Epidermal melanocyte (primary cell): ENCODE data around the gene NLRP5.
"Not testable (repeated sequence)": the region's sequence is repeated elsewhere in the genome, so short reads cannot be mapped to it uniquely, and the experiment has no call there.

Experiments used
- DNase-seq: peaks from one replicate; pipeline ENCODE4 v3.0.0; 2011; ENCODE audit warnings: low spot score; ENCODE audit not compliant: insufficient read length

Gene NLRP5

GRCh38 chr19:55986487-55986886 lies at the start of gene NLRP5:
Gene NLRP5 (plus strand): TSS chr19:55986775.
- DNase-seq: no peak

GRCh38 chr19:55939206-55939605 lies 47.4 kb upstream of the NLRP5 start:
- DNase-seq: no peak

GRCh38 chr19:55940306-55940705 lies 46.3 kb upstream of the NLRP5 start:
- DNase-seq: no peak

GRCh38 chr19:55947532-55947931 lies 39.0 kb upstream of the NLRP5 start, which contains the start of gene NLRP8:
Gene NLRP8 (plus strand): TSS chr19:55947832.
- DNase-seq: no peak

GRCh38 chr19:55950566-55950965 lies 36.0 kb upstream of the NLRP5 start:
- not testable (repeated sequence) for DNase-seq

GRCh38 chr19:55956431-55956830 lies 30.1 kb upstream of the NLRP5 start:
- DNase-seq: no peak

- DNase-seq: no peak
These were observed 28.2 kb upstream of the NLRP5 start for GRCh38 chr19:55958356-55958755.

GRCh38 chr19:55959996-55960675 lies 26.4 kb upstream of the NLRP5 start:
- no peak for DNase-seq

GRCh38 chr19:55962186-55962585 lies 24.4 kb upstream of the NLRP5 start:
- no peak for DNase-seq

- DNase-seq: no peak
These were observed 12.6 kb upstream of the NLRP5 start for GRCh38 chr19:55973982-55974381.

GRCh38 chr19:55980415-55980814 lies 6.2 kb upstream of the NLRP5 start:
- no peak for DNase-seq

GRCh38 chr19:55985254-55985653 lies 1.3 kb upstream of the NLRP5 start:
- no peak for DNase-seq

- no peak for DNase-seq
These were observed 4.3 kb downstream of the NLRP5 start for GRCh38 chr19:55990831-55991230.

GRCh38 chr19:55993492-55993891 lies 6.9 kb downstream of the NLRP5 start:
- no peak for DNase-seq

- DNase-seq: no peak
These were observed 28.2 kb downstream of the NLRP5 start for GRCh38 chr19:56014765-56015164.

GRCh38 chr19:56015756-56016155 lies 29.2 kb downstream of the NLRP5 start:
- no peak for DNase-seq

GRCh38 chr19:56019325-56019724 lies 32.8 kb downstream of the NLRP5 start:
- not testable (repeated sequence) for DNase-seq

- DNase-seq: not testable (repeated sequence)
These were observed 33.9 kb downstream of the NLRP5 start for GRCh38 chr19:56020355-56020975.

- no peak for DNase-seq
These were observed 40.2 kb downstream of the NLRP5 start for GRCh38 chr19:56026769-56027168.

GRCh38 chr19:56053596-56053995 lies 67.0 kb downstream of the NLRP5 start:
- DNase-seq: no peak

- peak; percentile 53 for DNase-seq
These were observed 79.8 kb downstream of the NLRP5 start for GRCh38 chr19:56066152-56067023.

GRCh38 chr19:56069642-56070041 lies 83.1 kb downstream of the NLRP5 start:
- DNase-seq: no peak
